Activated CD4-positive, alpha-beta T cell treated with anti-CD3 and anti-CD28 coated beads, Interleukin-2, amount 10 ng/mL, durations not matched to agents 24 days and 14 days (primary cell): Measurements from ENCODE around the gene RERE. TPM values are rescaled to one million over a fixed set of nuclear protein-coding genes. Genes with fewer than 3 reads are reported as not detected.
"Not testable (repeated sequence)": the region's sequence is repeated elsewhere in the genome, so short reads cannot be mapped to it uniquely, and the experiment has no call there.

Experiments
- DNase-seq: peaks from one replicate; pipeline ENCODE4 v3.0.0; 2022
- H3K27ac Mint-ChIP-seq: one replicate; pipeline ENCODE4 v1.8.0; 2022; ENCODE audit warnings: mild to moderate bottlenecking, mixed read lengths
- H3K27me3 Mint-ChIP-seq: one replicate; pipeline ENCODE4 v1.8.0; 2022; ENCODE audit warnings: mixed read lengths
- H3K36me3 Mint-ChIP-seq: one replicate; pipeline ENCODE4 v1.8.0; 2022; ENCODE audit warnings: low read depth, mild to moderate bottlenecking, mixed read lengths
- H3K4me1 Mint-ChIP-seq: one replicate; pipeline ENCODE4 v1.8.0; 2021; ENCODE audit warnings: mixed read lengths
- H3K4me3 Mint-ChIP-seq: one replicate; pipeline ENCODE4 v1.8.0; 2022; ENCODE audit warnings: mild to moderate bottlenecking, moderate library complexity, mixed read lengths
- H3K9me3 Mint-ChIP-seq: one replicate; pipeline ENCODE4 v1.8.0; 2021; ENCODE audit warnings: mixed read lengths
- intact Hi-C: fragments of 100-400 bp; cut with micrococcal nuclease; formaldehyde crosslinking; loops from one replicate; pipeline ENCODE4 v1.15.1; 2023
- total RNA-seq: library from RNA; stranded (reverse); gene quantifications from 2 replicates; pipeline ENCODE4 v1.2.3, GENCODE V29; 2022

RERE gene
- total RNA-seq, 1 donor from 2014 or later, result 85.6 TPM

GRCh38 chr1:8516793-8517556 is 300.5 kb downstream of the RERE start:
- H3K27ac Mint-ChIP-seq, result peak overlapping the region; percentile 73
- no peak for DNase-seq
- H3K27me3 Mint-ChIP-seq, result no peaks in the 10 kb centered on the region
- H3K4me3 Mint-ChIP-seq, result no peak overlapping the region
- H3K4me1 Mint-ChIP-seq, result peaks cover 41% of the 10 kb centered on the region
- intact Hi-C loops, result no loop called here
- H3K9me3 Mint-ChIP-seq, result no peaks in the 10 kb centered on the region
- H3K36me3 Mint-ChIP-seq, result peaks cover 24% of the 10 kb centered on the region

GRCh38 chr1:8516278-8516777 is 301.1 kb downstream of the RERE start:
- Mint-ChIP-seq H3K36me3 (peaks cover 20% of the 10 kb centered on the region), H3K9me3 (no peaks in the 10 kb centered on the region), H3K27ac (peak overlapping the region; percentile 29), H3K27me3 (no peaks in the 10 kb centered on the region), H3K4me1 (peaks cover 45% of the 10 kb centered on the region), H3K4me3 (no peak overlapping the region)
- intact Hi-C loops, result no loop called here
- no peak for DNase-seq

- Mint-ChIP-seq H3K27me3 (no peaks in the 10 kb centered on the region), H3K4me1 (peaks cover 47% of the 10 kb centered on the region), H3K27ac (peak overlapping the region; percentile 88), H3K36me3 (peaks cover 10% of the 10 kb centered on the region), H3K9me3 (no peaks in the 10 kb centered on the region), H3K4me3 (peak overlapping the region; percentile 50)
- DNase-seq, result peak; percentile 69
- intact Hi-C loops, result no loop called here
These were observed 304.9 kb downstream of the RERE start for GRCh38 chr1:8512504-8512903.

GRCh38 chr1:8510041-8510823 is 307.2 kb downstream of the RERE start:
- peak overlapping the region; percentile 56 for H3K4me3 Mint-ChIP-seq
- H3K9me3 Mint-ChIP-seq, result no peaks in the 10 kb centered on the region
- DNase-seq, result peak; percentile 85
- H3K27me3 Mint-ChIP-seq, result no peaks in the 10 kb centered on the region
- intact Hi-C loops, result loop anchor here (1.0 kb wide), 4 partner anchors 15 to 45 kb away; no protein-coding TSS in a partner anchor
- H3K36me3 Mint-ChIP-seq, result peaks cover 15% of the 10 kb centered on the region
- H3K4me1 Mint-ChIP-seq, result peaks cover 37% of the 10 kb centered on the region
- peak overlapping the region; percentile 89 for H3K27ac Mint-ChIP-seq

- DNase-seq, result no peak
- Mint-ChIP-seq H3K27me3 (no peaks in the 10 kb centered on the region), H3K9me3 (no peaks in the 10 kb centered on the region), H3K4me1 (peaks cover 37% of the 10 kb centered on the region), H3K36me3 (peaks cover 17% of the 10 kb centered on the region), H3K27ac (peak overlapping the region; percentile 89), H3K4me3 (peak overlapping the region; percentile 56)
- intact Hi-C loops, result no loop called here
These were observed 307.9 kb downstream of the RERE start for GRCh38 chr1:8509579-8509978.

- Mint-ChIP-seq H3K4me3 (no peak overlapping the region), H3K36me3 (peaks cover 12% of the 10 kb centered on the region), H3K4me1 (peaks cover 22% of the 10 kb centered on the region), H3K27me3 (no peaks in the 10 kb centered on the region), H3K27ac (no peak overlapping the region), H3K9me3 (no peaks in the 10 kb centered on the region)
- intact Hi-C loops, result no loop called here
- DNase-seq, result no peak
These were observed 310.3 kb downstream of the RERE start for GRCh38 chr1:8506995-8507615.

- DNase-seq, result no peak
- no peak overlapping the region for H3K27ac Mint-ChIP-seq
These were observed 311.0 kb downstream of the RERE start for GRCh38 chr1:8506456-8506855.

GRCh38 chr1:8503842-8504241 is 313.6 kb downstream of the RERE start:
- H3K4me3 Mint-ChIP-seq, result no peak overlapping the region
- no peak for DNase-seq
- H3K9me3 Mint-ChIP-seq, result no peaks in the 10 kb centered on the region
- no peak overlapping the region for H3K27ac Mint-ChIP-seq
- H3K27me3 Mint-ChIP-seq, result no peaks in the 10 kb centered on the region
- peaks cover under 1% of the 10 kb centered on the region for H3K4me1 Mint-ChIP-seq
- intact Hi-C loops, result no loop called here
- H3K36me3 Mint-ChIP-seq, result peaks cover 12% of the 10 kb centered on the region

More at GRCh38 chr1:8506456-8506855, 311.0 kb downstream of the RERE start:
- Mint-ChIP-seq H3K4me3 (no peak overlapping the region), H3K9me3 (no peaks in the 10 kb centered on the region), H3K36me3 (peaks cover 12% of the 10 kb centered on the region), H3K4me1 (peaks cover 19% of the 10 kb centered on the region), H3K27me3 (no peaks in the 10 kb centered on the region)
- intact Hi-C loops, result no loop called here

GRCh38 chr1:8502949-8503348 is 314.5 kb downstream of the RERE start:
- H3K27me3 Mint-ChIP-seq, H3K4me3 Mint-ChIP-seq, DNase-seq, H3K4me1 Mint-ChIP-seq, H3K9me3 Mint-ChIP-seq, intact Hi-C loops, H3K27ac Mint-ChIP-seq: not testable (repeated sequence)
- peaks cover 12% of the 10 kb centered on the region for H3K36me3 Mint-ChIP-seq

GRCh38 chr1:8497210-8497819 is 320.1 kb downstream of the RERE start:
- intact Hi-C loops, result loop anchor here (2.0 kb wide), 1 partner anchor 21 kb away; no protein-coding TSS in a partner anchor
- Mint-ChIP-seq H3K9me3 (no peaks in the 10 kb centered on the region), H3K4me1 (peaks cover 29% of the 10 kb centered on the region), H3K27me3 (no peaks in the 10 kb centered on the region), H3K4me3 (no peak overlapping the region), H3K27ac (peak overlapping the region; percentile 34), H3K36me3 (peaks cover 46% of the 10 kb centered on the region)
- DNase-seq, result no peak

- intact Hi-C loops, result loop anchor here (1.0 to 2.0 kb wide), 2 partner anchors 20 to 99 kb away; no protein-coding TSS in a partner anchor
- no peaks in the 10 kb centered on the region for H3K27me3 Mint-ChIP-seq
- peaks cover 52% of the 10 kb centered on the region for H3K36me3 Mint-ChIP-seq
- H3K27ac Mint-ChIP-seq, result peak overlapping the region; percentile 90
- peak overlapping the region; percentile 7 for H3K4me3 Mint-ChIP-seq
- H3K4me1 Mint-ChIP-seq, result peaks cover 29% of the 10 kb centered on the region
- DNase-seq, result no peak
- no peaks in the 10 kb centered on the region for H3K9me3 Mint-ChIP-seq
These were observed 321.0 kb downstream of the RERE start for GRCh38 chr1:8496473-8496872.

- DNase-seq, result peak; percentile 57
- H3K9me3 Mint-ChIP-seq, result no peaks in the 10 kb centered on the region
- no peaks in the 10 kb centered on the region for H3K27me3 Mint-ChIP-seq
- intact Hi-C loops, result loop anchor here (1.0 to 2.0 kb wide), 2 partner anchors 19 to 99 kb away; no protein-coding TSS in a partner anchor
- H3K4me1 Mint-ChIP-seq, result peaks cover 29% of the 10 kb centered on the region
- peak overlapping the region; percentile 90 for H3K27ac Mint-ChIP-seq
- H3K4me3 Mint-ChIP-seq, result peak overlapping the region; percentile 7
- peaks cover 53% of the 10 kb centered on the region for H3K36me3 Mint-ChIP-seq
These were observed 321.5 kb downstream of the RERE start for GRCh38 chr1:8495928-8496401.

GRCh38 chr1:8494681-8495080 is 322.8 kb downstream of the RERE start:
- Mint-ChIP-seq H3K4me1 (peaks cover 29% of the 10 kb centered on the region), H3K4me3 (no peak overlapping the region), H3K36me3 (peaks cover 54% of the 10 kb centered on the region), H3K27ac (peak overlapping the region; percentile 41), H3K9me3 (no peaks in the 10 kb centered on the region), H3K27me3 (no peaks in the 10 kb centered on the region)
- DNase-seq, result peak; percentile 51
- intact Hi-C loops, result loop anchor here (5.0 kb wide), 1 partner anchor 33 kb away; no protein-coding TSS in a partner anchor
